K562 (cell line): Measurements from ENCODE around the gene RPUSD1. TPM values are rescaled to one million over a fixed set of nuclear protein-coding genes. Genes with fewer than 3 reads are reported as not detected.

Experiments used
- ATAC-seq: fragments of 200-7000 bp; cut with Tn5 transposase; 3 replicates; pipeline ENCODE4 v1.9.1; 2020; ENCODE audit warnings: moderate library complexity
- BruUV-seq: library from RNA; stranded (reverse); fragments of 400-500 nt; replicated peaks from 2 replicates; lab custom pipeline; 2021; lab: Mats Ljungman, UMichigan
- CTCF ChIA-PET: fragments of 300-600 bp; formaldehyde crosslinking; extraction: SDS; loops from one replicate; lab custom pipeline; 2021; ENCODE audit warnings: low intra/inter-chr PET ratio; lab: Yijun Ruan, JAX
- POLR2A ChIA-PET: fragments of 300-600, 350-650 bp; sonication (Branson Sonifier 250); formaldehyde crosslinking; extraction: SDS; loops from one replicate; lab custom pipeline; 2021; ENCODE audit warnings: antibody characterized with exemption, inconsistent platforms; lab: Yijun Ruan, JAX
- DNase-seq, 4 experiments: peaks; one replicate each; pipeline versions ENCODE4 v3.0.0 to v3.0.0-alpha.2; 2011 to 2018; ENCODE audit warnings: low spot score in 3 of 4, mixed read lengths in 3 of 4; ENCODE audit errors: extremely low read depth in 1 of 4
- FAIRE-seq: peaks from 2 replicates; lab custom pipeline; 2011; peaks lifted over from hg19 to GRCh38; lab: Jason Lieb, UNC
- H2AFZ ChIP-seq: 2 replicates; pipeline ENCODE4 v1.6.0; 2011; ENCODE audit warnings: low read depth, low read length, control low read depth, inconsistent platforms
- H3K27ac ChIP-seq: fragments of 200-600 bp; 3 replicates; pipeline ENCODE4 v1.8.0; 2011; ENCODE audit warnings: low read depth, mild to moderate bottlenecking, control low read depth, inconsistent platforms, low read length, moderate library complexity, mixed read lengths; ENCODE audit errors: extremely low read depth
- H3K27me3 ChIP-seq, 2 experiments: fragments of 300-600 bp in 1 of 2; 2 replicates in 1 of 2; 3 replicates in 1 of 2; pipeline versions ENCODE4 v1.6.0 to v1.8.0; 2011; ENCODE audit warnings: inconsistent platforms in 2 of 2, low read length in 2 of 2, mild to moderate bottlenecking in 1 of 2, mixed read lengths in 1 of 2, moderate library complexity in 1 of 2; ENCODE audit not compliant: control insufficient read depth in 2 of 2, insufficient read depth in 2 of 2
- H3K36me3 ChIP-seq: fragments of 300-600 bp; 3 replicates; pipeline ENCODE4 v1.8.0; 2011; ENCODE audit warnings: mild to moderate bottlenecking, low read length, inconsistent platforms; ENCODE audit not compliant: control insufficient read depth, insufficient read depth
- H3K4me1 ChIP-seq, 2 experiments: fragments of 200-600 bp in 1 of 2; replicated peaks in 1 of 2; 2 replicates in 1 of 2; 3 replicates in 1 of 2; pipeline versions ENCODE4 v1.5.1 to v1.8.0; 2011; ENCODE audit warnings: inconsistent platforms in 2 of 2, low read length in 2 of 2, mild to moderate bottlenecking in 1 of 2, mixed read lengths in 1 of 2, moderate library complexity in 1 of 2; ENCODE audit not compliant: control insufficient read depth in 2 of 2, insufficient read depth in 2 of 2
- H3K4me2 ChIP-seq: 2 replicates; pipeline ENCODE4 v1.6.1; 2011; ENCODE audit warnings: low read length, control low read depth, inconsistent platforms, mixed read lengths; ENCODE audit not compliant: insufficient read depth
- H3K4me3 ChIP-seq: fragments of 200-600 bp; sonication (generic), shearing (Covaris generic); 2 replicates; pipeline ENCODE4 v1.5.1; 2016; ENCODE audit warnings: control low read depth, inconsistent platforms
- H3K79me2 ChIP-seq: fragments of 200-600 bp; 3 replicates; pipeline ENCODE4 v1.8.0; 2011; ENCODE audit warnings: low read length, inconsistent platforms; ENCODE audit not compliant: control insufficient read depth, insufficient read depth
- H3K9ac ChIP-seq, 2 experiments: 2 replicates each; pipeline versions ENCODE4 v1.6.0 to v1.6.1; 2011; ENCODE audit warnings: low read depth in 2 of 2, low read length in 2 of 2, control low read depth in 1 of 2, inconsistent platforms in 1 of 2, mild to moderate bottlenecking in 1 of 2, mixed read lengths in 1 of 2; ENCODE audit not compliant: insufficient read depth in 1 of 2
- H3K9me1 ChIP-seq: one replicate; pipeline ENCODE4 v1.6.0; 2011; ENCODE audit warnings: inconsistent platforms, mild to moderate bottlenecking, low read length, moderate library complexity; ENCODE audit not compliant: control insufficient read depth, insufficient read depth
- H3K9me3 ChIP-seq: replicated peaks from 2 replicates; pipeline ENCODE4 v1.5.1; 2011; ENCODE audit warnings: low read depth, low read length, inconsistent platforms; ENCODE audit not compliant: control insufficient read depth, insufficient read depth
- H4K20me1 ChIP-seq: replicated peaks from 2 replicates; pipeline ENCODE4 v1.6.1; 2011; ENCODE audit warnings: low read length, inconsistent platforms, mixed read lengths; ENCODE audit not compliant: control insufficient read depth, insufficient read depth
- HNRNPK ChIP-seq: fragments of 200-400 bp; formaldehyde crosslinking; IDR thresholded peaks from one replicate; pipeline ENCODE4 v1.6.1; 2018; ENCODE audit warnings: mild to moderate bottlenecking, low read depth, low read length; ENCODE audit not compliant: poor library complexity, severe bottlenecking
- NFIC ChIP-seq: fragments of 450-650 bp; IDR thresholded peaks from 2 replicates; pipeline ENCODE4 v1.6.1; 2017; ENCODE audit warnings: mild to moderate bottlenecking, inconsistent platforms
- RNF2 ChIP-seq: sonication (generic); IDR thresholded peaks from 2 replicates; pipeline ENCODE4 v1.6.1; 2016
- ZBTB7A ChIP-seq: IDR thresholded peaks from 2 replicates; pipeline ENCODE4 v1.6.1; 2011; ENCODE audit warnings: low read depth, mild to moderate bottlenecking, low read length, moderate library complexity, borderline replicate concordance; ENCODE audit not compliant: control insufficient read depth
- ZNF146 ChIP-seq: IDR thresholded peaks from one replicate; pipeline ENCODE4 v1.6.1; 2018; ENCODE audit warnings: missing compliant biosample characterization; ENCODE audit not compliant: unreplicated experiment
- ZNF212 ChIP-seq: fragments of 450-650 bp; formaldehyde crosslinking; IDR thresholded peaks from 2 replicates; pipeline ENCODE4 v1.4.0; 2020; ENCODE audit warnings: mild to moderate bottlenecking
- WGBS: fragments of 100-300 bp; shearing (Covaris generic); methylation state at CpG from one replicate; pipeline ENCODE4 v1.1.6; 2016; ENCODE audit warnings: low coverage, mixed read lengths; ENCODE audit not compliant: insufficient coverage; ENCODE audit errors: missing lambda C conversion rate; 5-methylcytosine and 5-hydroxymethylcytosine counted together
- in situ Hi-C: fragments of 300-500 bp; cut with MboI; formaldehyde crosslinking; loops from 4 replicates; pipeline ENCODE4 v1.15.0; 2018; ENCODE audit warnings: inconsistent platforms, mixed read lengths
- intact Hi-C: fragments of 100-400 bp; cut with micrococcal nuclease; formaldehyde crosslinking; loops from 2 replicates; pipeline ENCODE4 v1.14.2; 2022
- polyA plus RNA-seq, 8 experiments: library from polyadenylated mRNA; depleted of rRNA in 4 of 8; stranded (reverse) in 5 of 8; unstranded in 3 of 8; fragments of >200 nt; fragmentation: Nextera tagmentation in 2 of 8; fragmentation: Illumina TruSeq in 1 of 8; extraction: Ambion mirVana in 2 of 8; extraction: Trizol in 1 of 8; gene quantifications; 2 replicates each; pipeline versions ENCODE4 v1.2.1 to v1.2.3, GENCODE V29; 2011 to 2014; ENCODE audit warnings: inconsistent platforms in 1 of 8, missing spikeins in 1 of 8
- total RNA-seq, 7 experiments: library from RNA; depleted of rRNA in 6 of 7; stranded (reverse); fragments of >200 nt in 6 of 7; fragmentation: Illumina TruSeq in 2 of 7; extraction: Trizol in 2 of 7; gene quantifications; 2 replicates each; pipeline versions ENCODE4 v1.2.1 to v1.2.3, GENCODE V29; 2011 to 2021; ENCODE audit warnings: low replicate concordance in 1 of 7

RPUSD1 gene
- total and polyA plus RNA-seq, 9 of the 15 experiments (the other 6 are each of a cell fraction or from before 2014, with no cell fraction given) = 0.45 to 56.6 (median 12.0) TPM

GRCh38 chr16:831571-832413 is 43.6 kb upstream of the RPUSD1 start:
- BruUV-seq = no TSS peak
- in situ Hi-C loops = no loop called here
- no peak overlapping the region for H3K4me3 ChIP-seq
- H3K9me1 ChIP-seq = no peaks in the 10 kb centered on the region
- no peak overlapping the region for H2AFZ ChIP-seq
- WGBS = 12% methylated on average over 22 of the region's 27 CpGs
- H3K79me2 ChIP-seq = no peaks in the 10 kb centered on the region
- TF ChIP-seq RNF2 = no peak
- no peak for TF ChIP-seq ZNF146 (CRISPR knock-in tag)
- TF ChIP-seq ZBTB7A = no peak
- no peak for TF ChIP-seq ZNF212
- peak; percentile 58; the same call in 1 of the 2 replicates for TF ChIP-seq NFIC
- no peak for TF ChIP-seq HNRNPK
- peaks cover under 1% of the 10 kb centered on the region; the same call in 1 of the 2 replicates for H3K9me3 ChIP-seq
- H3K4me2 ChIP-seq = no peak overlapping the region
- no peak overlapping the region for H3K9ac ChIP-seq
- intact Hi-C loops = no loop called here
- peak in 2 of 4 experiments; percentile 33 to 34 for DNase-seq
- peaks cover 46 to 72% of the 10 kb centered on the region in 2 experiments; a peak in 4 of 5 replicates for H3K27me3 ChIP-seq
- peaks cover 0 to 28% of the 10 kb centered on the region in 2 experiments; a peak in 3 of 5 replicates for H3K4me1 ChIP-seq
- no peaks in the 10 kb centered on the region for H3K36me3 ChIP-seq
- ChIA-PET POLR2A (interaction anchor here (1.0 kb wide), 1 partner anchor 17 kb away, joined by 3 read pairs; no protein-coding TSS in a partner anchor), CTCF (no interaction called here)
- H3K27ac ChIP-seq = no peak overlapping the region
- H4K20me1 ChIP-seq = no peaks in the 10 kb centered on the region
- no peak for FAIRE-seq
- ATAC-seq = no peak
